Measurements from ENCODE around the gene DEPDC1B. TPM values are rescaled to one million over a fixed set of nuclear protein-coding genes. Genes with fewer than 3 reads are reported as not detected.

Gene DEPDC1B
- total RNA-seq, 1 donor from 2014 or later, result 0.30 TPM

- H3K4me3 ChIP-seq, result no peak overlapping the region
- no peak for TF ChIP-seq CTCF (IDR thresholded peaks at IDR 0.05; ENCODE audit: borderline replicate concordance)
- H3K4me1 ChIP-seq, result no peaks in the 10 kb centered on the region
- no peak for DNase-seq
- no peaks in the 10 kb centered on the region for H3K36me3 ChIP-seq
- H3K9me3 ChIP-seq (replicated peaks), result peaks cover 3% of the 10 kb centered on the region
- intact Hi-C loops (cut with micrococcal nuclease), result no loop called here
- no peaks in the 10 kb centered on the region for H3K27me3 ChIP-seq (ENCODE audit: low read depth)
- no peak overlapping the region for H3K27ac ChIP-seq (replicated peaks)
Measured at GRCh38 chr5:60639544-60639943, 60.4 kb downstream of the DEPDC1B start.

GRCh38 chr5:60638300-60638699 lies 61.7 kb downstream of the DEPDC1B start:
- no peaks in the 10 kb centered on the region for H3K4me1 ChIP-seq
- no peaks in the 10 kb centered on the region for H3K36me3 ChIP-seq
- intact Hi-C loops (cut with micrococcal nuclease), result no loop called here
- H3K27me3 ChIP-seq (ENCODE audit: low read depth), result no peaks in the 10 kb centered on the region
- no peak for TF ChIP-seq CTCF (IDR thresholded peaks at IDR 0.05; ENCODE audit: borderline replicate concordance)
- no peak overlapping the region for H3K27ac ChIP-seq (replicated peaks)
- no peak for DNase-seq
- peaks cover 3% of the 10 kb centered on the region for H3K9me3 ChIP-seq (replicated peaks)
- no peak overlapping the region for H3K4me3 ChIP-seq

- DNase-seq, result no peak
- Histone ChIP-seq H3K27ac (replicated peaks) (no peak overlapping the region), H3K4me1 (no peaks in the 10 kb centered on the region), H3K27me3 (ENCODE audit: low read depth) (no peaks in the 10 kb centered on the region), H3K36me3 (no peaks in the 10 kb centered on the region), H3K4me3 (no peak overlapping the region), H3K9me3 (replicated peaks) (peaks cover 3% of the 10 kb centered on the region)
- TF ChIP-seq CTCF (IDR thresholded peaks at IDR 0.05; ENCODE audit: borderline replicate concordance), result no peak
- intact Hi-C loops (cut with micrococcal nuclease), result no loop called here
Measured at GRCh38 chr5:60636644-60637043, 63.3 kb downstream of the DEPDC1B start.

- no peak for TF ChIP-seq CTCF (IDR thresholded peaks at IDR 0.05; ENCODE audit: borderline replicate concordance)
Measured at GRCh38 chr5:60636001-60636400, 64.0 kb downstream of the DEPDC1B start.

GRCh38 chr5:60634051-60634450 lies 65.9 kb downstream of the DEPDC1B start:
- DNase-seq, result no peak
- no peaks in the 10 kb centered on the region for H3K27me3 ChIP-seq (ENCODE audit: low read depth)
- TF ChIP-seq CTCF (IDR thresholded peaks at IDR 0.05; ENCODE audit: borderline replicate concordance), result no peak
- H3K4me1 ChIP-seq, result no peaks in the 10 kb centered on the region
- H3K36me3 ChIP-seq, result no peaks in the 10 kb centered on the region
- peaks cover 3% of the 10 kb centered on the region for H3K9me3 ChIP-seq (replicated peaks)
- intact Hi-C loops (cut with micrococcal nuclease), result no loop called here
- no peak overlapping the region for H3K27ac ChIP-seq (replicated peaks)
- H3K4me3 ChIP-seq, result no peak overlapping the region

More at GRCh38 chr5:60636001-60636400, 64.0 kb downstream of the DEPDC1B start:
- no peak overlapping the region for H3K27ac ChIP-seq (replicated peaks)
- no peaks in the 10 kb centered on the region for H3K36me3 ChIP-seq
- DNase-seq, result no peak
- peaks cover 3% of the 10 kb centered on the region for H3K9me3 ChIP-seq (replicated peaks)
- intact Hi-C loops (cut with micrococcal nuclease), result no loop called here
- no peak overlapping the region for H3K4me3 ChIP-seq
- H3K27me3 ChIP-seq (ENCODE audit: low read depth), result no peaks in the 10 kb centered on the region
- H3K4me1 ChIP-seq, result no peaks in the 10 kb centered on the region

GRCh38 chr5:60633341-60633740 lies 66.6 kb downstream of the DEPDC1B start:
- intact Hi-C loops (cut with micrococcal nuclease), result no loop called here
- no peak for TF ChIP-seq CTCF (IDR thresholded peaks at IDR 0.05; ENCODE audit: borderline replicate concordance)
- no peaks in the 10 kb centered on the region for H3K36me3 ChIP-seq
- H3K4me1 ChIP-seq, result no peaks in the 10 kb centered on the region
- no peak for DNase-seq
- peaks cover 3% of the 10 kb centered on the region for H3K9me3 ChIP-seq (replicated peaks)
- no peak overlapping the region for H3K27ac ChIP-seq (replicated peaks)
- no peak overlapping the region for H3K4me3 ChIP-seq
- no peaks in the 10 kb centered on the region for H3K27me3 ChIP-seq (ENCODE audit: low read depth)

Data from left ventricle myocardium inferior (tissue), 1 donor.